HL-60 (cell line): ENCODE measurements around the gene ZNF593.

Experiments used
- GABPA ChIP-seq: IDR thresholded peaks from 2 replicates; pipeline ENCODE4 v1.6.1; 2012; ENCODE audit warnings: low read depth
- POLR2AphosphoS5 ChIP-seq: IDR thresholded peaks from 2 replicates; pipeline ENCODE4 v1.6.1; 2012; ENCODE audit warnings: low read depth
- REST ChIP-seq: IDR thresholded peaks from 2 replicates; pipeline ENCODE4 v1.6.1; 2012; ENCODE audit warnings: low read depth; ENCODE audit not compliant: insufficient replicate concordance
- TF ChIP-seq, protein P1 (sequence below): IDR thresholded peaks from one replicate; pipeline ENCODE4 v1.5.1; 2011; ENCODE audit warnings: low read length, control low read depth, inconsistent platforms; ENCODE audit not compliant: insufficient read depth

DNA sequence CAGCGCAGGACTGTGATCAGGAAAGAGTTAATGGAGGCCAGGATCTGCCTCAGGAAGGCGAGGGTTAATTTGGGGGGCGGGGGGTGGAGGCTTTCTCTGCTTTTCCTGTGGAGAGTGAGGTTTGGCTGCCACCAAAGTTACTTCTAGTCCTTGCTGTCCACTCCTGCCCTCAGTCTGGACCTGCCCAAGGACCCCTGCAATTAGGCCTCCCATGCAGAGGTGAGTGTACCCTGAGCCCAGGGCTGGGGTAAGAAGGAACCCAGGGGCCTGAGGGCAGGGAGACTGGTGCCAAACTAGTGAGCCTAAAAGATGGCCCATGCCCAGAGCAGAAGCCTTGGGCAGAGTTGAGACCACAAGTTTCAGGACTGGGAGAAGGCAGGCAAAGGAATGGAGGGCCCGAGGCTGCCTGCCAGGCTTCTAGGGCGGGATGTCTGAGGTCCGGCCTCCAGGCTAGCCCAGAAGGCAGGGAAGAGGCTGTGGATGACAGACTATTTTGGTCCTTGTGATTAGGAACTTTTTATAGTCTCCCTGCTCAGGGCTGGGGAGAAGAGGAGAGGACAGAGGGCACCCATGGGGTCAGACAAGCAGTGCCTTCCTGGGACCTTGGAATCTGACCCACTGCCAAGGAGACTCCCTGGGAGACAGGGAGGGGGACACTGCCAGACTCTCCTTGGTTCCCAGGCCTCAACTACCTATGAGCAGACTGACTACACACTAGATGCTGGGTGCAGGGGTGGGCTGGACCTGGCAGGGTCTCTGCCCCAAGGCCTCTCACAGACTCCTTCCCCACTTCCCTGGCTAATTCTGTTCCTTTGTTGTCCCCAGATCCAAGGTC, 10.6 kb upstream of the ZNF593 start, which contains the start of gene FAM110D:
- TF ChIP-seq GABPA = no peak
- TF ChIP-seq, protein P1, sequence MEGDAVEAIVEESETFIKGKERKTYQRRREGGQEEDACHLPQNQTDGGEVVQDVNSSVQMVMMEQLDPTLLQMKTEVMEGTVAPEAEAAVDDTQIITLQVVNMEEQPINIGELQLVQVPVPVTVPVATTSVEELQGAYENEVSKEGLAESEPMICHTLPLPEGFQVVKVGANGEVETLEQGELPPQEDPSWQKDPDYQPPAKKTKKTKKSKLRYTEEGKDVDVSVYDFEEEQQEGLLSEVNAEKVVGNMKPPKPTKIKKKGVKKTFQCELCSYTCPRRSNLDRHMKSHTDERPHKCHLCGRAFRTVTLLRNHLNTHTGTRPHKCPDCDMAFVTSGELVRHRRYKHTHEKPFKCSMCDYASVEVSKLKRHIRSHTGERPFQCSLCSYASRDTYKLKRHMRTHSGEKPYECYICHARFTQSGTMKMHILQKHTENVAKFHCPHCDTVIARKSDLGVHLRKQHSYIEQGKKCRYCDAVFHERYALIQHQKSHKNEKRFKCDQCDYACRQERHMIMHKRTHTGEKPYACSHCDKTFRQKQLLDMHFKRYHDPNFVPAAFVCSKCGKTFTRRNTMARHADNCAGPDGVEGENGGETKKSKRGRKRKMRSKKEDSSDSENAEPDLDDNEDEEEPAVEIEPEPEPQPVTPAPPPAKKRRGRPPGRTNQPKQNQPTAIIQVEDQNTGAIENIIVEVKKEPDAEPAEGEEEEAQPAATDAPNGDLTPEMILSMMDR = no peak
- no peak for TF ChIP-seq REST
- no peak for TF ChIP-seq POLR2AphosphoS5
